Activated CD8-positive, alpha-beta T cell treated with anti-CD3 and anti-CD28 coated beads for 36 hours (primary cell): ENCODE measurements around the gene PPM1L. TPM values are rescaled to one million over a fixed set of nuclear protein-coding genes. Genes with fewer than 3 reads are reported as not detected.

Source experiments
- ATAC-seq: fragments of 200-7000 bp; cut with Tn5 transposase; one replicate; pipeline ENCODE4 v1.10.0; 2021; ENCODE audit warnings: mild to moderate bottlenecking, moderate library complexity
- CTCF ChIA-PET: fragments of 350-600 bp; sonication (Branson Sonifier 250); formaldehyde crosslinking; loops from one replicate; lab custom pipeline; 2021; ENCODE audit warnings: antibody characterized with exemption; lab: Charles Lee
- POLR2A ChIA-PET: fragments of 350-600 bp; sonication (Branson Sonifier 250); formaldehyde crosslinking; loops from one replicate; lab custom pipeline; 2021; ENCODE audit warnings: antibody characterized with exemption; lab: Charles Lee
- DNase-seq: peaks from one replicate; pipeline ENCODE4 v3.0.0-alpha.2; 2020
- H3K27ac Mint-ChIP-seq: one replicate; pipeline ENCODE4 v1.8.0; 2021; ENCODE audit warnings: mild to moderate bottlenecking, mixed read lengths
- H3K27me3 Mint-ChIP-seq: one replicate; pipeline ENCODE4 v1.8.0; 2021; ENCODE audit warnings: mixed read lengths
- H3K36me3 Mint-ChIP-seq: one replicate; pipeline ENCODE4 v1.8.0; 2021; ENCODE audit warnings: low read depth, mixed read lengths
- H3K4me1 Mint-ChIP-seq: one replicate; pipeline ENCODE4 v1.8.0; 2021; ENCODE audit warnings: low read depth, mixed read lengths
- H3K4me3 Mint-ChIP-seq: one replicate; pipeline ENCODE4 v1.8.0; 2021; ENCODE audit warnings: mild to moderate bottlenecking, moderate library complexity, mixed read lengths
- H3K9me3 Mint-ChIP-seq: one replicate; pipeline ENCODE4 v1.8.0; 2021; ENCODE audit warnings: mixed read lengths
- CTCF ChIP-seq: fragments of 200-600 bp; IDR thresholded peaks from one replicate; pipeline ENCODE4 v1.8.0; 2022; ENCODE audit warnings: antibody characterized with exemption, mild to moderate bottlenecking
- intact Hi-C: fragments of 100-400 bp; cut with micrococcal nuclease; formaldehyde crosslinking; loops from one replicate; pipeline ENCODE4 v1.10.0; 2022
- total RNA-seq, 2 experiments: library from RNA; stranded (reverse); gene quantifications; one replicate each; pipeline ENCODE4 v1.2.3, GENCODE V29; 2021

PPM1L gene
- total RNA-seq, 2 experiments from 2014 or later: 2.6 to 2.7 TPM

- Mint-ChIP-seq H3K4me3 (no peak overlapping the region), H3K27ac (no peak overlapping the region), H3K36me3 (no peaks in the 10 kb centered on the region), H3K9me3 (no peaks in the 10 kb centered on the region), H3K27me3 (no peaks in the 10 kb centered on the region), H3K4me1 (no peaks in the 10 kb centered on the region)
- no peak for ATAC-seq
- POLR2A ChIA-PET: no interaction called here
- no peak for TF ChIP-seq CTCF
- intact Hi-C loops: no loop called here
- no peak for DNase-seq
- CTCF ChIA-PET: interaction anchor here (0.5 kb wide), 1 partner anchor 34 kb away, joined by 3 read pairs; no protein-coding TSS in a partner anchor
Observed at GRCh38 chr3:160780245-160780644, 24.2 kb downstream of the PPM1L start.

GRCh38 chr3:160781402-160781801 lies 25.4 kb downstream of the PPM1L start:
- POLR2A ChIA-PET: no interaction called here
- intact Hi-C loops: no loop called here
- no peaks in the 10 kb centered on the region for H3K9me3 Mint-ChIP-seq
- no peaks in the 10 kb centered on the region for H3K4me1 Mint-ChIP-seq
- no peak overlapping the region for H3K4me3 Mint-ChIP-seq
- TF ChIP-seq CTCF: no peak
- DNase-seq (no peak), ATAC-seq (no peak)
- no peaks in the 10 kb centered on the region for H3K27me3 Mint-ChIP-seq
- no peak overlapping the region for H3K27ac Mint-ChIP-seq
- CTCF ChIA-PET: no interaction called here
- H3K36me3 Mint-ChIP-seq: no peaks in the 10 kb centered on the region

DNA sequence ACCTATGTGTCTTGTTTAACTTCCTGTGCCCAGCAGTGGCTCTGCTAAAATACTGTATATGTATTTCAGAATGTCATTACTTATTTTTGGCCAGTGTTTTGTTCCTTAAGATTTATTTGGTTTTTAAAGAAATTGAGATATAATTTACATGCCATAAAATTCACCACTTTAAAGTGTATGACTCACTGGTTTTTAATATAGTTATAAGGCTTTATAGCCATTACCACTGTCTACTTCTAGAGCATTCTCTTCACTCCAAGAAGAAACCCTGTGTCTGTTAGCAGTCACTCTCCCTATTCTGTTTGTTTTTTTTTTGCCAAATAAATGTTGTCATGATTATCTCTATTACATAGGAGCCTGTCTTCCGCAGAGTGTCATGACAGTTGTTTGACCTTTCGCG lies 25.8 kb downstream of the PPM1L start:
- intact Hi-C loops: no loop called here
- Mint-ChIP-seq H3K4me3 (no peak overlapping the region), H3K27me3 (no peaks in the 10 kb centered on the region), H3K9me3 (peaks cover 3% of the 10 kb centered on the region), H3K36me3 (no peaks in the 10 kb centered on the region), H3K4me1 (no peaks in the 10 kb centered on the region), H3K27ac (no peak overlapping the region)
- no peak for ATAC-seq
- no peak for TF ChIP-seq CTCF
- DNase-seq: no peak
- ChIA-PET POLR2A (no interaction called here), CTCF (no interaction called here)

GRCh38 chr3:160784853-160785252 lies 28.8 kb downstream of the PPM1L start:
- intact Hi-C loops: no loop called here
- Mint-ChIP-seq H3K4me3 (no peak overlapping the region), H3K27me3 (no peaks in the 10 kb centered on the region), H3K9me3 (peaks cover 12% of the 10 kb centered on the region), H3K27ac (no peak overlapping the region), H3K36me3 (no peaks in the 10 kb centered on the region), H3K4me1 (no peaks in the 10 kb centered on the region)
- CTCF ChIA-PET: no interaction called here
- TF ChIP-seq CTCF: no peak
- ATAC-seq (no peak), DNase-seq (no peak)
- POLR2A ChIA-PET: no interaction called here

- H3K4me1 Mint-ChIP-seq: peaks cover 4% of the 10 kb centered on the region
- no peaks in the 10 kb centered on the region for H3K36me3 Mint-ChIP-seq
- DNase-seq (no peak), ATAC-seq (no peak)
- peaks cover 12% of the 10 kb centered on the region for H3K9me3 Mint-ChIP-seq
- ChIA-PET CTCF (no interaction called here), POLR2A (no interaction called here)
- TF ChIP-seq CTCF: no peak
- H3K27ac Mint-ChIP-seq: no peak overlapping the region
- no peak overlapping the region for H3K4me3 Mint-ChIP-seq
- intact Hi-C loops: no loop called here
- no peaks in the 10 kb centered on the region for H3K27me3 Mint-ChIP-seq
Observed at GRCh38 chr3:160790726-160791125, 34.7 kb downstream of the PPM1L start.
